ENCODE results near the gene PTGDR2. TPM values are rescaled to one million over a fixed set of nuclear protein-coding genes. Genes with fewer than 3 reads are reported as not detected.

PTGDR2 gene
- total RNA-seq, 2 experiments from 2014 or later, result 0.23 to 0.38 TPM

- Mint-ChIP-seq H3K36me3 (ENCODE audit: low read depth) (peaks cover 4% of the 10 kb centered on the region), H3K4me1 (ENCODE audit: low read depth) (peaks cover 21% of the 10 kb centered on the region), H3K27ac (no peak overlapping the region), H3K9me3 (no peaks in the 10 kb centered on the region), H3K27me3 (no peaks in the 10 kb centered on the region), H3K4me3 (no peak overlapping the region)
- ATAC-seq (no peak), DNase-seq (no peak)
- ChIA-PET CTCF (interaction anchor here (0.6 to 5.0 kb wide), 4 partner anchors 11 to 45 kb away, joined by 3 to 19 read pairs (median 9); no protein-coding TSS in a partner anchor), POLR2A (no interaction called here)
- intact Hi-C loops (cut with micrococcal nuclease), result no loop called here
- no peak for TF ChIP-seq CTCF (IDR thresholded peaks at IDR 0.05)
Observed at GRCh38 chr11:60876168-60876485, 20.4 kb upstream of the PTGDR2 start.

GRCh38 chr11:60875366-60876167 is 19.8 kb upstream of the PTGDR2 start:
- Mint-ChIP-seq H3K27me3 (no peaks in the 10 kb centered on the region), H3K9me3 (no peaks in the 10 kb centered on the region), H3K27ac (no peak overlapping the region), H3K4me1 (ENCODE audit: low read depth) (peaks cover 24% of the 10 kb centered on the region), H3K36me3 (ENCODE audit: low read depth) (peaks cover 2% of the 10 kb centered on the region), H3K4me3 (no peak overlapping the region)
- ATAC-seq (no peak), DNase-seq (no peak)
- intact Hi-C loops (cut with micrococcal nuclease), result no loop called here
- CTCF ChIA-PET, result interaction anchor here (0.6 to 5.0 kb wide), 4 partner anchors 12 to 45 kb away, joined by 3 to 19 read pairs (median 9); no protein-coding TSS in a partner anchor
- POLR2A ChIA-PET, result interaction anchor here (1.1 kb wide), 1 partner anchor 419 kb away, joined by 6 read pairs; no protein-coding TSS in a partner anchor
- TF ChIP-seq CTCF (IDR thresholded peaks at IDR 0.05), result no peak

- DNase-seq (no peak), ATAC-seq (no peak)
- POLR2A ChIA-PET, result interaction anchor here (1.1 kb wide), 1 partner anchor 420 kb away, joined by 6 read pairs; no protein-coding TSS in a partner anchor
- H3K9me3 Mint-ChIP-seq, result no peaks in the 10 kb centered on the region
- H3K27me3 Mint-ChIP-seq, result no peaks in the 10 kb centered on the region
- no peak for TF ChIP-seq CTCF (IDR thresholded peaks at IDR 0.05)
- no peak overlapping the region for H3K27ac Mint-ChIP-seq
- H3K4me1 Mint-ChIP-seq (ENCODE audit: low read depth), result peaks cover 28% of the 10 kb centered on the region
- CTCF ChIA-PET, result interaction anchor here (0.8 to 5.0 kb wide), 2 partner anchors 13 to 25 kb away, joined by 3 to 19 read pairs; no protein-coding TSS in a partner anchor
- no peak overlapping the region for H3K4me3 Mint-ChIP-seq
- intact Hi-C loops (cut with micrococcal nuclease), result no loop called here
- no peaks in the 10 kb centered on the region for H3K36me3 Mint-ChIP-seq (ENCODE audit: low read depth)
Observed at GRCh38 chr11:60874421-60875365, 18.9 kb upstream of the PTGDR2 start.

GRCh38 chr11:60873533-60873932 is 17.8 kb upstream of the PTGDR2 start:
- TF ChIP-seq CTCF (IDR thresholded peaks at IDR 0.05), result no peak
- intact Hi-C loops (cut with micrococcal nuclease), result no loop called here
- H3K9me3 Mint-ChIP-seq, result no peaks in the 10 kb centered on the region
- ChIA-PET POLR2A (interaction anchor here (1.1 kb wide), 1 partner anchor 8 kb away, joined by 3 read pairs; no protein-coding TSS in a partner anchor), CTCF (interaction anchor here (0.8 to 7.1 kb wide), 3 partner anchors 14 to 42 kb away, joined by 3 to 37 read pairs (median 19); no protein-coding TSS in a partner anchor)
- peaks cover 31% of the 10 kb centered on the region for H3K4me1 Mint-ChIP-seq (ENCODE audit: low read depth)
- H3K4me3 Mint-ChIP-seq, result no peak overlapping the region
- H3K27me3 Mint-ChIP-seq, result no peaks in the 10 kb centered on the region
- H3K27ac Mint-ChIP-seq, result no peak overlapping the region
- DNase-seq (no peak), ATAC-seq (no peak)
- H3K36me3 Mint-ChIP-seq (ENCODE audit: low read depth), result no peaks in the 10 kb centered on the region
